ENCODE measurements around the gene MYL6B. TPM values are rescaled to one million over a fixed set of nuclear protein-coding genes. Genes with fewer than 3 reads are reported as not detected.

Gene MYL6B
- total RNA-seq, 4 donors from 2014 or later: 33.4 to 115 (median 48.1) TPM

GRCh38 chr12:56161690-56162351 lies 9.4 kb downstream of the MYL6B start:
- WGBS, 2 donors: 82 to 84% methylated on average over 10 of the region's 10 CpGs
- H3K27me3 ChIP-seq: no peaks in the 10 kb centered on the region
- no peak overlapping the region for H3K4me3 ChIP-seq (replicated peaks in 1 of 3)
- H3K4me1 ChIP-seq: peaks cover 22 to 29% of the 10 kb centered on the region in 2 donors
- peaks cover 68 to 71% of the 10 kb centered on the region in 2 donors for H3K36me3 ChIP-seq
- intact Hi-C loops (cut with DNase I): no loop called here
- H3K27ac ChIP-seq: peak overlapping the region in 2 of 3 donors; percentile 96 to 99
- TF ChIP-seq CTCF (IDR thresholded peaks at IDR 0.05): no peak
- DNase-seq: no peak
- H3K9me3 ChIP-seq: no peaks in the 10 kb centered on the region

DNA sequence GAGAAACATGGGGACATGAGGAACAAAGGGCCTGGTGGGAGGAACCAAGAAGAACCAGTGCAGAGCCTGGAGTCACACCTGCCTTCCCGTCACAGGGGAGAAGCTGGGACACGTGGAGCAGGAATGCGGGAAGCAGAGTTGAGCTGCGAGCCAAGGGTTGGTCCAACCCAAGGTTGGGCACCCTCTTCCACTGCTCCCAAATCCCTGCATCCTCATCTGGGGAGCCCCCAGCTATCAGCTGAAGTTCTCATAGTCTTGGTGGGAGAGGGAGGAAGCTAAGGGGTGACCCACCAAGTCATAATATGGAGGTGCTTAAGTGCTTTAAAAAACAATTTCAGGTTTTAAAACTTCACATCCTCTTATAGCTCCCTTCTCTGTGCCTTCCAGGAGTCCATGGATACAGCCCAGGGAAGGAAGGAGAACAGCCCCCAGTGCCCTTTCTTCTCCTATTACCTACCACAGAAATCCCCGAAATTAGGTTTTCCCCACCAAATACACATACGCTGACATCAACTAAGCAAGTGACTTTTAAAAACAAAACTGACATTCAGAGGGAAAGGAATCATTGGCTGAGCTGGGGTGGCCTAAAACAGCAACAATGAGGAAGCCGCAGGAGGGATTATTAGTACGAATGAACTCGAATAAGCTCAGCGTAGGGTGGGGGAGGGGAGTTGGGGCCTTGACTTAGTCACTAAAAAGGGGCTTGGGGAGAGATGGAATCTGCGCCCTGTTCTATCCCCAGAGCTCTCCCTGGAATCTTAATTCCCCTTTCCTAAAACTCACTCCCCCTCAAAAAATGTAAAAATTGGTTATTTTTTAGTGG lies 10.3 kb downstream of the MYL6B start:
- no peaks in the 10 kb centered on the region for H3K27me3 ChIP-seq
- WGBS, 2 donors: 75 to 80% methylated on average over 11 of the region's 11 CpGs
- no peak for DNase-seq
- H3K4me1 ChIP-seq: peaks cover 19 to 22% of the 10 kb centered on the region in 2 donors
- TF ChIP-seq CTCF (IDR thresholded peaks at IDR 0.05): no peak
- no peak for TF ChIP-seq POLR2A (IDR thresholded peaks at IDR 0.05)
- peaks cover 77 to 78% of the 10 kb centered on the region in 2 donors for H3K36me3 ChIP-seq
- intact Hi-C loops (cut with DNase I): no loop called here
- no peaks in the 10 kb centered on the region for H3K9me3 ChIP-seq
- no peak overlapping the region for H3K4me3 ChIP-seq (replicated peaks in 1 of 3)
- H3K27ac ChIP-seq: no peak overlapping the region

GRCh38 chr12:56163533-56164344 lies 11.4 kb downstream of the MYL6B start:
- DNase-seq: no peak
- WGBS, 2 donors: 84 to 86% methylated on average over 11 of the region's 11 CpGs
- peaks cover 85 to 89% of the 10 kb centered on the region in 2 donors for H3K36me3 ChIP-seq
- no peak overlapping the region for H3K4me3 ChIP-seq (replicated peaks in 1 of 3)
- intact Hi-C loops (cut with DNase I): no loop called here
- peaks cover 19 to 22% of the 10 kb centered on the region in 2 donors for H3K4me1 ChIP-seq
- no peak for TF ChIP-seq POLR2A (IDR thresholded peaks at IDR 0.05)
- TF ChIP-seq CTCF (IDR thresholded peaks at IDR 0.05): no peak
- no peaks in the 10 kb centered on the region for H3K27me3 ChIP-seq
- H3K9me3 ChIP-seq: no peaks in the 10 kb centered on the region
- H3K27ac ChIP-seq: no peak overlapping the region

DNA sequence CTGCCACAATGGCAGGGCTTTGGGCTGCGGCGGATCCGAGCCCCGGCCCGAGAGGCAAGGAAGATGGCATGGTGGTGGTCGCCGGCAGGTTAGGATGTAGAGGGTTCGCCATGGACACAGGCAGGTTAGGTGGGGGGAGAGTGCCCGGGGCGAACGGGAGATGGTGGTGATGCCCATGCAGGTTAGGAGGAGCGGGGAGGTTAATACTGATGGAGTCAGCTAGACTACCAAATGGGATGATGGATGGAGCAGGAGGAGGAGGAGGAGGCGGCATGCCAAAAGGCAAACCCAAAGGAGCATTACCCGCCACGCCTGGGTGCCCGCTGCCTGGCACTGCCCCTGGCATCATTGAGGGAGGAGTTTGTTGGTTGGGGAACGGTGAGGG lies 11.9 kb downstream of the MYL6B start:
- intact Hi-C loops (cut with DNase I): no loop called here
- TF ChIP-seq CTCF (IDR thresholded peaks at IDR 0.05) (no peak), POLR2A (IDR thresholded peaks at IDR 0.05) (no peak)
- H3K27ac ChIP-seq: no peak overlapping the region
- no peaks in the 10 kb centered on the region for H3K9me3 ChIP-seq
- H3K4me3 ChIP-seq (replicated peaks in 1 of 3): no peak overlapping the region
- peaks cover 91 to 95% of the 10 kb centered on the region in 2 donors for H3K36me3 ChIP-seq
- H3K27me3 ChIP-seq: no peaks in the 10 kb centered on the region
- DNase-seq: peak in 1 of 2 donors; percentile 36
- H3K4me1 ChIP-seq: peaks cover 18 to 22% of the 10 kb centered on the region in 2 donors
- WGBS, 2 donors: 91 to 92% methylated on average over 17 of the region's 17 CpGs

Measured in thyroid gland (tissue), 4 donors.